ENCODE data around the gene EFHD2. TPM values are rescaled to one million over a fixed set of nuclear protein-coding genes. Genes with fewer than 3 reads are reported as not detected.
A peak's percentile ranks its signal among the peaks of the same experiment; 100 is the strongest.

EFHD2 gene
- total and polyA plus RNA-seq, 5 donors from 2014 or later: 45.3 to 93.6 (median 68.2) TPM

DNA sequence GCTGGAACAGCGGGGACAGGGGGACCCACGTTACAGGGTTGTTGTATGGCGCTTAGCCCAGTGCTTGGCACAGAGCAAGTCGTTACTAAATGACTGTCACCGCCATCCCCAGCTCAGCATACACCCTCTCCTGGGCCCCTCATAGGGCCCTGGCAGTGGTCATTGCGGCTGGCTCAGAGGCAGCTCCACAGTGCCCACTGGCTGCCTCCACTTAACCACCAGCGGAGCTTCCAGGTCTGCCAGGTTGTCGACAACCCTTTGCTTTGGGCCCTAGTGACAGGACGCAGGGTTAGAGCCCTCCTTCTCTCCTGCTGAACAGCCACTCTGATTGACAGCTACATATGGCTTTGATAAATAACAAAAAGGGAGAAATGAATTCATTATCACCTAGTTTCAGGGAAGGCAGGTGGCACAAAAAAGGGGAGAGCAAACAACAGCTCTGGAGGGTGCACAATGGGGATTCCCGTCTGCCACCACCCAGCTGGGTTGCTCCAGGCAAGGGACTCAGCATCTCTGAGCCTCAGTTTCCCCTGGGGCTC, 4.8 kb downstream of the EFHD2 start:
- no peaks in the 10 kb centered on the region for H3K27me3 Mint-ChIP-seq
- ATAC-seq (ENCODE audit: low read depth in 2 of 2) (no peak), DNase-seq (no peak)
- H3K4me3 Mint-ChIP-seq: peak overlapping the region in 2 of 4 donors; percentile 67 to 93
- Histone ChIP-seq H3K27ac (ENCODE audit: insufficient read depth, low read length, poor library complexity, severe bottlenecking) (no peak overlapping the region), H3K4me1 (ENCODE audit: control insufficient read depth, insufficient read depth, low read length, poor library complexity, severe bottlenecking) (peaks cover 69% of the 10 kb centered on the region), H3K36me3 (ENCODE audit: control insufficient read depth, insufficient read depth, low read length) (peaks cover 10% of the 10 kb centered on the region), H3K4me3 (ENCODE audit: low read depth, low read length) (no peak overlapping the region), H3K9me3 (ENCODE audit: control insufficient read depth in 2 of 2, low read length in 2 of 2) (no peaks in the 10 kb centered on the region), H3K27me3 (ENCODE audit: control insufficient read depth, insufficient read depth, low read length) (no peaks in the 10 kb centered on the region)
- peaks cover 12% of the 10 kb centered on the region for H3K36me3 Mint-ChIP-seq
- H3K27ac Mint-ChIP-seq: peak overlapping the region in 2 of 3 donors; percentile 84 to 86
- no peaks in the 10 kb centered on the region for H3K9me3 Mint-ChIP-seq
- H3K4me1 Mint-ChIP-seq: peaks cover 14 to 78% (median 46%) of the 10 kb centered on the region in 4 donors

DNA sequence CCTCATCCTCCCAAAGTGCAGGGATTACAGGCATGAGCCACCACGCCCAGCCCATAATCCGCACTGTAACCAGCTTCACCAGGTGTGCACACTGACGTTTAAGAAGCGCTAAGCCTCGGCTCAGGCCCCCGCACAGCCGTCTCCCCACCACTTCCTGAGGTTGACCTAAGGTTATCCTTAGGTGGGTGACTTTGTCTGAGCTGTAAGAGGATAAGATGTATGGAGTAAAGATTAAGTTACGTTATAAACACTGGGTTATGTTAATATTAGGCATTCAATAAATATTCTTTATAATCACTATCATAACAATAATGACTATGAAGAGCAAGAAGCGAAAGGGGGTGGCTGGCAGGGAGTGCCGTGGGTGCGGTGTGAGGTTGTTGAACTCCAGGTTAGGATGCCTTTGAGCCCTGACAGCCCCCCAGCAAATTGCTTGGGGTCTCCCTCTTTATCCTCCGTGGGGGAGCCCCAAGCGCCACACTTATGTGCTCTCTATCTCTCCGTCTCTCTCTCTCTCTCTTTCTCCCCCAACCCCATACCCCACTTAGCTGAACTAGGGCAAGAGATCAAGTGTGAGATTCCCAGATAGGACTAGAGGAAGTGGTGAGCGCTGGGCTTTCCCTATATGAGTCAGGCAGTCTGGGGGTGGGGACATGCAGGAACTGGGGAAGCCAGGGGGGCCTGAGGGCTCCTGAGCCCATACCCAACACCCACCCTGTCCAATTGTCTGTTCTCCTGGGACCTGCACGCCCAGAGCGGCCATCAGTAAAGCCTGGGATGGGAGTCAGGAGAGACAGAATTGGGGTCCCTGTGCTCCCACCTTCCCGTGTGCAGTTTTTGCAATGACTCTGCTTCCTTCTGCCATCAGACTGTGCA, 7.6 kb downstream of the EFHD2 start:
- no peaks in the 10 kb centered on the region for H3K9me3 ChIP-seq (ENCODE audit: control insufficient read depth in 2 of 2, low read length in 2 of 2)
- H3K36me3 ChIP-seq (ENCODE audit: control insufficient read depth, insufficient read depth, low read length): peaks cover 14% of the 10 kb centered on the region
- peak overlapping the region; percentile 53 for H3K4me3 ChIP-seq (ENCODE audit: low read depth, low read length)
- peak overlapping the region; percentile 15 to 84 (median 71) for H3K4me3 Mint-ChIP-seq
- H3K27me3 ChIP-seq (ENCODE audit: control insufficient read depth, insufficient read depth, low read length): no peaks in the 10 kb centered on the region
- H3K4me1 Mint-ChIP-seq: peaks cover 14 to 72% (median 46%) of the 10 kb centered on the region in 4 donors
- no peaks in the 10 kb centered on the region for H3K9me3 Mint-ChIP-seq
- peak overlapping the region; percentile 84 to 98 (median 92) for H3K27ac Mint-ChIP-seq
- peak; percentile 43 to 59 (median 57) for DNase-seq
- peaks cover 21% of the 10 kb centered on the region for H3K36me3 Mint-ChIP-seq
- H3K4me1 ChIP-seq (ENCODE audit: control insufficient read depth, insufficient read depth, low read length, poor library complexity, severe bottlenecking): peaks cover 53% of the 10 kb centered on the region
- ATAC-seq (ENCODE audit: low read depth in 2 of 2): peak; percentile 62 to 65
- H3K27ac ChIP-seq (ENCODE audit: insufficient read depth, low read length, poor library complexity, severe bottlenecking): peak overlapping the region; percentile 80
- H3K27me3 Mint-ChIP-seq: no peaks in the 10 kb centered on the region

DNA sequence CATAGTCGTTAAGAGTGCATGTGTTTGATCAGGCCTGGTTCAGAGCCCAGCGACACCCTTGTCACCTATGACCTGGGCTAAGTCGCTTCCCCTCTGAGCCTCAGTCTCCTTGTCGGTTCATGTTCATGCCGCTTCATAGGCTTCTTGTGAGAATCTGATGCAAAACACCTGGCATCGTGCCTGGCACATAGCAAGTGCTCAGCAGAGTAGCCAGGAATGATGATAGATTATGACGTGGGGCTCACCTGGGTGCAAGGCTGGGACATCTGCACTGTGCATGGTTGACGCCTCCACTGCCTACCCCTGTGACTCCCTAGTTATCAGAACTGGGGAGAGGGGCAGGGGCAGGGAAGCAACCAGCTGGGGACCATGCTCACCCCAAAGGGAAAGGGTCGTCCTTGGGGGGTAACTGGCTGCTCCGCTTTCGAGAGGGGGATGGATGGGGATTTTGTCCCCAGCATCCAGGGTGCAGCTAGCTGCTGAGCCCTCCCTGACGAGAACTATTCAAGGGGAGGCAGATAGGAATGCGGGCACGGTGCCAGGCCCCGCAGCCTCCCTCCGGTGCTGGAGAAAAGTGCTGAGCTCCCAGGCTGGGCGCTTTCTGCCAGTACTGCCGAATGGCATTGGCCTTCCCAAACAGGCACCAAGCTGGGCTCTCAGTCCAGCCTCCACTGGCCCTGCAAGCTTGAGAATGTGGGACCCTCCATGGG, 9.3 kb downstream of the EFHD2 start:
- Mint-ChIP-seq H3K36me3 (peaks cover 21% of the 10 kb centered on the region), H3K4me3 (peak overlapping the region in 1 of 4 donors; percentile 64), H3K27ac (peak overlapping the region in 1 of 3 donors; percentile 56), H3K9me3 (no peaks in the 10 kb centered on the region), H3K27me3 (no peaks in the 10 kb centered on the region), H3K4me1 (peaks cover 14 to 61% (median 40%) of the 10 kb centered on the region in 4 donors)
- H3K36me3 ChIP-seq (ENCODE audit: control insufficient read depth, insufficient read depth, low read length): peaks cover 7% of the 10 kb centered on the region
- H3K27ac ChIP-seq (ENCODE audit: insufficient read depth, low read length, poor library complexity, severe bottlenecking): peak overlapping the region; percentile 37
- peaks cover 37% of the 10 kb centered on the region for H3K4me1 ChIP-seq (ENCODE audit: control insufficient read depth, insufficient read depth, low read length, poor library complexity, severe bottlenecking)
- no peaks in the 10 kb centered on the region for H3K27me3 ChIP-seq (ENCODE audit: control insufficient read depth, insufficient read depth, low read length)
- H3K9me3 ChIP-seq (ENCODE audit: control insufficient read depth in 2 of 2, low read length in 2 of 2): no peaks in the 10 kb centered on the region
- no peak overlapping the region for H3K4me3 ChIP-seq (ENCODE audit: low read depth, low read length)
- ATAC-seq (ENCODE audit: low read depth in 2 of 2) (no peak), DNase-seq (no peak)

DNA sequence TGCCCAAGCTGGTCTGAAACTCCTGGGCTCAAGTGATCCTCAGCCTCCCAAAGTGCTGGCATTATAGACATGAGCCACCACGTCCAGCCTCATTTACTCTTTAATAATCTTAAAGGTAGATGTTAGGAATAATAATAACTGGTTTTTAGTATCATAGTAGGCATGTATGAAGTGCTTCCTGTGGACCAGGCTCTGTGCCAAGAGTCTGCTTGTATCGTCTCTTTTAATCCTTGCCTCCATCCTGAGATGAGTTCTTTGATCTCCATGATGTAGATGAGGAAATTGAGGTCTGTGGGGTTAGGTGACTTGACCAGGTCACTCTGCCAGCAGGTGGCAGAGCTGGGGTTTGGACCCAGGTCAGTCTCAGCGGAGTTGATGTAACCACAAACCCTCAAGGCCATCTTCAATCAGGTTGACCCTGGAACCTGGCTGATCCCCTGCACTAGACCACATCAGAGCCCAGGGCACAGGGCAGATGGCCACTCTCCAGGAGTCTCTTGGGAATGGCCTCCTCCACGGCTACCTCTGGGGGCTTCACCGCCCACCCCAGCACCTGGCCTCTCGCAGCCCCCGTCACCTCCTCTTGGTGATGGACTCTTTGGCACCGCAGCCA, 11.3 kb downstream of the EFHD2 start:
- Histone ChIP-seq H3K36me3 (ENCODE audit: control insufficient read depth, insufficient read depth, low read length) (peaks cover 6% of the 10 kb centered on the region), H3K4me1 (ENCODE audit: control insufficient read depth, insufficient read depth, low read length, poor library complexity, severe bottlenecking) (peaks cover 23% of the 10 kb centered on the region), H3K27me3 (ENCODE audit: control insufficient read depth, insufficient read depth, low read length) (no peaks in the 10 kb centered on the region), H3K27ac (ENCODE audit: insufficient read depth, low read length, poor library complexity, severe bottlenecking) (no peak overlapping the region), H3K4me3 (ENCODE audit: low read depth, low read length) (no peak overlapping the region), H3K9me3 (ENCODE audit: control insufficient read depth in 2 of 2, low read length in 2 of 2) (no peaks in the 10 kb centered on the region)
- Mint-ChIP-seq H3K9me3 (no peaks in the 10 kb centered on the region), H3K27me3 (no peaks in the 10 kb centered on the region), H3K36me3 (peaks cover 10% of the 10 kb centered on the region), H3K4me3 (no peak overlapping the region), H3K4me1 (peaks cover 14 to 43% (median 31%) of the 10 kb centered on the region in 4 donors), H3K27ac (no peak overlapping the region)
- ATAC-seq (ENCODE audit: low read depth in 2 of 2) (no peak), DNase-seq (no peak)

DNA sequence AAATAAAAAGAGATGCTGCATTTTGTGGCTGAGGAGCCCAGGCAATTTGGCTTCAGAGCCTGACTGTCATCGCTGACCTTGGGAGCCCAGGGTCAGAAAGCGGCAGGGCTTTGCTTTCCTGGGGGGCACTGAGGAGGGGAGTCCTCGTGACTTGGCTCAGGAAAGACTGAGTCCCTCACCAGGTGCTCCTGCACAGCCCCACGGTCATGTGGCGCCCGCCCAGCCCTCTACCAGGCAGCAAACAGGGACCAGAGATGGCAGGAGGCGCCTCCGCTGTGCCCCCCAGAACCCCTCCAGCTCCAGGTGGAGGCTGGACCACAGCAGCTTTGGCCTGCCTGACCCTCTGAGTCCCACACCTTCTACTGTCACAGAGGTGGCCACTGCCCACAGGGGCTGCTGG, 13.2 kb downstream of the EFHD2 start:
- Histone ChIP-seq H3K4me1 (ENCODE audit: control insufficient read depth, insufficient read depth, low read length, poor library complexity, severe bottlenecking) (peaks cover 4% of the 10 kb centered on the region), H3K27me3 (ENCODE audit: control insufficient read depth, insufficient read depth, low read length) (no peaks in the 10 kb centered on the region), H3K36me3 (ENCODE audit: control insufficient read depth, insufficient read depth, low read length) (peaks cover 12% of the 10 kb centered on the region), H3K27ac (ENCODE audit: insufficient read depth, low read length, poor library complexity, severe bottlenecking) (no peak overlapping the region), H3K9me3 (ENCODE audit: control insufficient read depth in 2 of 2, low read length in 2 of 2) (no peaks in the 10 kb centered on the region), H3K4me3 (ENCODE audit: low read depth, low read length) (no peak overlapping the region)
- Mint-ChIP-seq H3K4me1 (peaks cover 0 to 24% (median 18%) of the 10 kb centered on the region in 4 donors), H3K36me3 (peaks cover 20% of the 10 kb centered on the region), H3K27ac (peak overlapping the region in 1 of 3 donors; percentile 64), H3K4me3 (no peak overlapping the region), H3K27me3 (no peaks in the 10 kb centered on the region), H3K9me3 (no peaks in the 10 kb centered on the region)
- ATAC-seq (ENCODE audit: low read depth in 2 of 2) (no peak), DNase-seq (no peak)

DNA sequence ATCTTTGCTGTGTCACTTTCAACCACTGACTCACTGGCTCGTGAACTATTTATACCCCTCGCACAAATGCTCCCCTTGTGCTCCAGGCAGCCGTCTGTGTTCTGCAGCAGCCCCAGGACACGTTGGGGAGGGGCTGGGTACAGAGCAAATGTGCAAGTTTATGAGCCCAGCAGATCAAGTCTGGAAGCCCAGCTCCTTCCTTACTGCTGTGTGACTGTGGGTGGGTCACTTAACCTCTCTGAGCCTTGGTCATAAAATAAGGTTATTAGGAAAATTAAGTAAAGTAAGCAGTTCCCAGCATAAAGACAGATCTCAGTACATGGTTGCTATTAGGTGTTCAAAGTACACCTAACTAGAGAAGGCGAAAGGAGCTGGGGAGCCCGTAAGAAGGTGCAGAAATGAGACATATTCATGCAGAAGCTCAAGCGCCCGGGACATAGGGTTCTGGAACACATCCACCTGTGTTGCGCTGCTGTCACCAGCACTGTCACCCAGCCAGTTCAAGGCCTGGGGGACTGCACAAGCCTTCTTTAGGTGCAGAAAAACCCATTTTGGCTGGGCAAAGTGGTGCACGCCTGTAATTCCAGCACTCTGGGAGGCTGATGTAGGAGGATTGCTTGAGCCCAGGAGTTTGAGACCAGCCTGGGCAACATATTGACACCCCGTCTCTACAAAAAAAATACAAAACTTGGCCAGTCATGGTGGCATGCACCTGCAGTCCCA, 13.8 kb downstream of the EFHD2 start:
- H3K4me1 ChIP-seq (ENCODE audit: control insufficient read depth, insufficient read depth, low read length, poor library complexity, severe bottlenecking): peaks cover 4% of the 10 kb centered on the region
- no peaks in the 10 kb centered on the region for H3K27me3 ChIP-seq (ENCODE audit: control insufficient read depth, insufficient read depth, low read length)
- no peaks in the 10 kb centered on the region for H3K9me3 ChIP-seq (ENCODE audit: control insufficient read depth in 2 of 2, low read length in 2 of 2)
- Mint-ChIP-seq H3K9me3 (no peaks in the 10 kb centered on the region), H3K4me3 (no peak overlapping the region), H3K27me3 (no peaks in the 10 kb centered on the region), H3K4me1 (peaks cover 0 to 22% (median 17%) of the 10 kb centered on the region in 4 donors), H3K36me3 (peaks cover 22% of the 10 kb centered on the region), H3K27ac (peak overlapping the region in 2 of 3 donors; percentile 32 to 64)
- ATAC-seq (ENCODE audit: low read depth in 2 of 2): no peak
- H3K4me3 ChIP-seq (ENCODE audit: low read depth, low read length): no peak overlapping the region
- H3K36me3 ChIP-seq (ENCODE audit: control insufficient read depth, insufficient read depth, low read length): peaks cover 12% of the 10 kb centered on the region
- no peak overlapping the region for H3K27ac ChIP-seq (ENCODE audit: insufficient read depth, low read length, poor library complexity, severe bottlenecking)
- DNase-seq: no peak

DNA sequence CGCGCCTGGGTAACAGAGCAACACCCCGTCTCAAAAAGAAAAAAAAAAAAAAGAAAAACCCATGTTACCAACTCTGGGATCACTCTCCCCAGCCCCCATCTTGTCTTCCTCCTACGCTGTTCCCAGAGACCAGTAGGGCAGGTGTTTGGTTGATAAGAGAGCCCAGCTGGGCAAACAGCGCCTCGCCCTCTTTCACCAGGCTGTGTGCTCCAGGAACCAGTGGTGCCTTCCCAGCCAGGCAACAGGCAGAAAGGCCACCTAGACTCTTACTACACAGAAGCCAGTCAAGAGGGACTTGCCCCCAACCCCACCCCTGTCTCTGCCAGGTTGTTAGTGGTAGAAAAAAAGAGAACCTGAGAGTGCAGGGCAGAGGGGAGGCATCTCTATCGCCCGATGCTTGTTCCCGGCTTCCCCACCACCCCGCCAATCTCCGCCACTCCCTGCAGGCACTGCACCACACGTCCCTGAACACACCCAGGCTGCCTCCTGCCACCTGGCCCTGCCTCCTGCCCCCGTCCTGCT, 14.5 kb downstream of the EFHD2 start:
- Histone ChIP-seq H3K9me3 (ENCODE audit: control insufficient read depth in 2 of 2, low read length in 2 of 2) (no peaks in the 10 kb centered on the region), H3K27ac (ENCODE audit: insufficient read depth, low read length, poor library complexity, severe bottlenecking) (no peak overlapping the region), H3K36me3 (ENCODE audit: control insufficient read depth, insufficient read depth, low read length) (peaks cover 12% of the 10 kb centered on the region), H3K27me3 (ENCODE audit: control insufficient read depth, insufficient read depth, low read length) (no peaks in the 10 kb centered on the region), H3K4me3 (ENCODE audit: low read depth, low read length) (no peak overlapping the region), H3K4me1 (ENCODE audit: control insufficient read depth, insufficient read depth, low read length, poor library complexity, severe bottlenecking) (no peaks in the 10 kb centered on the region)
- H3K9me3 Mint-ChIP-seq: no peaks in the 10 kb centered on the region
- ATAC-seq (ENCODE audit: low read depth in 2 of 2) (no peak), DNase-seq (no peak)
- peaks cover 22% of the 10 kb centered on the region for H3K36me3 Mint-ChIP-seq
- H3K4me1 Mint-ChIP-seq: peaks cover 0 to 18% (median 15%) of the 10 kb centered on the region in 4 donors
- H3K4me3 Mint-ChIP-seq: no peak overlapping the region
- peak overlapping the region in 2 of 3 donors; percentile 48 to 91 for H3K27ac Mint-ChIP-seq
- H3K27me3 Mint-ChIP-seq: no peaks in the 10 kb centered on the region

Measured in CD4-positive, CD25-positive, alpha-beta regulatory T cell (primary cell).